PFSK-1 (cell line): ENCODE measurements around the gene OR5AK2.

Experiments
- FOXP2 ChIP-seq: optimal IDR thresholded peaks from 2 replicates; pipeline ENCODE3; 2011; ENCODE audit warnings: borderline replicate concordance, control low read depth, inconsistent platforms; ENCODE audit not compliant: insufficient read depth; ENCODE audit errors: extremely low read length, extremely low read depth
- POLR2AphosphoS5 ChIP-seq: IDR thresholded peaks from 2 replicates; pipeline ENCODE4 v1.6.1; 2012; ENCODE audit warnings: low read depth, mild to moderate bottlenecking, control low read depth, low read length, moderate library complexity
- REST ChIP-seq, 2 experiments: IDR thresholded peaks; 2 replicates each; pipeline versions ENCODE4 v1.6.1 to v1.8.0; 2011 to 2012; ENCODE audit warnings: low read depth in 2 of 2, low read length in 2 of 2, control low read depth in 1 of 2, inconsistent platforms in 1 of 2, mild to moderate bottlenecking in 1 of 2, moderate library complexity in 1 of 2; ENCODE audit not compliant: insufficient read depth in 1 of 2
- SIN3A ChIP-seq: IDR thresholded peaks from 2 replicates; pipeline ENCODE4 v1.6.1; 2012; ENCODE audit warnings: mild to moderate bottlenecking, low read length, moderate library complexity, borderline replicate concordance; ENCODE audit not compliant: insufficient read depth
- TAF1 ChIP-seq: IDR thresholded peaks from 2 replicates; pipeline ENCODE4 v1.6.1; 2012; ENCODE audit warnings: low read length, control low read depth, borderline replicate concordance; ENCODE audit not compliant: insufficient read depth

Gene OR5AK2

GRCh38 chr11:57015679-57016078 lies 27.0 kb downstream of the OR5AK2 start:
- TF ChIP-seq REST (IDR thresholded peaks at IDR 0.05; ENCODE audit: insufficient read depth in 1 of 2, low read depth in 2 of 2, low read length in 2 of 2) (no peak), POLR2AphosphoS5 (no peak), SIN3A (no peak), FOXP2 (no peak), TAF1 (no peak)

GRCh38 chr11:57031556-57031955 lies 42.8 kb downstream of the OR5AK2 start:
- TF ChIP-seq REST (IDR thresholded peaks at IDR 0.05; ENCODE audit: insufficient read depth in 1 of 2, low read depth in 2 of 2, low read length in 2 of 2) (no peak), POLR2AphosphoS5 (no peak), SIN3A (no peak), TAF1 (no peak), FOXP2 (no peak)
